Breast epithelium (tissue), 3 donors: Measurements from ENCODE around the gene SV2C.
"Not testable (repeated sequence)": the region's sequence is repeated elsewhere in the genome, so short reads cannot be mapped to it uniquely, and the experiment has no call there.

Experiments used
- CTCF ChIP-seq, 3 donors: fragments of 450-650 bp; IDR thresholded peaks; one replicate each; pipeline ENCODE4 v1.5.1; 2016 to 2017; ENCODE audit warnings: antibody characterized with exemption in 3 of 3, mild to moderate bottlenecking in 3 of 3, moderate library complexity in 3 of 3
- POLR2AphosphoS5 ChIP-seq, 3 donors: sonication (generic); formaldehyde crosslinking; IDR thresholded peaks; one replicate each; pipeline ENCODE4 v1.6.1; 2017; ENCODE audit warnings: antibody characterized with exemption in 3 of 3

GRCh38 chr5:76242155-76242554 lies 159.0 kb downstream of the SV2C start:
- not testable (repeated sequence) for TF ChIP-seq POLR2AphosphoS5, CTCF (IDR thresholded peaks at IDR 0.05)
